Mucosa of descending colon (tissue), 3 donors: ENCODE measurements around the gene PTPRN2. TPM values are rescaled to one million over a fixed set of nuclear protein-coding genes. Genes with fewer than 3 reads are reported as not detected.

Experiments
- ATAC-seq: fragments of 200-7000 bp; cut with Tn5 transposase; one replicate; pipeline ENCODE4 v1.9.1; 2020; ENCODE audit warnings: mild to moderate bottlenecking, moderate library complexity
- DNase-seq, 3 donors: peaks; one replicate each; pipeline ENCODE4 v3.0.0-alpha.2; 2020
- H3K36me3 ChIP-seq: fragments of 200-600 bp; one replicate; pipeline ENCODE4 v1.8.0; 2021; ENCODE audit warnings: low read depth, mild to moderate bottlenecking
- H3K4me1 ChIP-seq: fragments of 200-600 bp; one replicate; pipeline ENCODE4 v1.8.0; 2021; ENCODE audit warnings: low read depth, mild to moderate bottlenecking
- H3K4me3 ChIP-seq: fragments of 200-600 bp; one replicate; pipeline ENCODE4 v1.8.0; 2021; ENCODE audit warnings: mild to moderate bottlenecking
- H3K9me3 ChIP-seq: fragments of 200-600 bp; one replicate; pipeline ENCODE4 v1.8.0; 2021; ENCODE audit warnings: mild to moderate bottlenecking
- intact Hi-C, 2 donors: fragments of 100-400 bp; cut with DNase I in 1 of 2; cut with micrococcal nuclease in 1 of 2; formaldehyde crosslinking; loops; one replicate each; pipeline versions ENCODE4 v1.11.0 to v1.11.1; 2022; cut with DNase I, micrococcal nuclease
- total RNA-seq, 3 donors: library from RNA; stranded (reverse); fragmentation: NEBNext Ultra II Directional in 2 of 3; extraction: Animal tissue kit (Norgen Biotek cat#: 25700) in 2 of 3; gene quantifications; one replicate each; pipeline versions ENCODE4 v1.2.1 to v1.2.4, GENCODE V29; 2021 to 2023
- TF ChIP-seq, protein P1 (sequence below): fragments of 200-600 bp; IDR thresholded peaks from one replicate; pipeline ENCODE4 v1.8.0; 2022; ENCODE audit warnings: antibody characterized with exemption, mild to moderate bottlenecking
- donor health status: DM: no; HTN: no; CAD: no; lungs with moderate emphysema.
- donor health status: DM: no; HTN: no; CAD: no.
- donor health status: DM: no; HTN: yes; CAD: no.

The PTPRN2 gene
- total RNA-seq, 3 donors from 2014 or later = 12.5 to 28.0 (median 26.2) TPM

DNA sequence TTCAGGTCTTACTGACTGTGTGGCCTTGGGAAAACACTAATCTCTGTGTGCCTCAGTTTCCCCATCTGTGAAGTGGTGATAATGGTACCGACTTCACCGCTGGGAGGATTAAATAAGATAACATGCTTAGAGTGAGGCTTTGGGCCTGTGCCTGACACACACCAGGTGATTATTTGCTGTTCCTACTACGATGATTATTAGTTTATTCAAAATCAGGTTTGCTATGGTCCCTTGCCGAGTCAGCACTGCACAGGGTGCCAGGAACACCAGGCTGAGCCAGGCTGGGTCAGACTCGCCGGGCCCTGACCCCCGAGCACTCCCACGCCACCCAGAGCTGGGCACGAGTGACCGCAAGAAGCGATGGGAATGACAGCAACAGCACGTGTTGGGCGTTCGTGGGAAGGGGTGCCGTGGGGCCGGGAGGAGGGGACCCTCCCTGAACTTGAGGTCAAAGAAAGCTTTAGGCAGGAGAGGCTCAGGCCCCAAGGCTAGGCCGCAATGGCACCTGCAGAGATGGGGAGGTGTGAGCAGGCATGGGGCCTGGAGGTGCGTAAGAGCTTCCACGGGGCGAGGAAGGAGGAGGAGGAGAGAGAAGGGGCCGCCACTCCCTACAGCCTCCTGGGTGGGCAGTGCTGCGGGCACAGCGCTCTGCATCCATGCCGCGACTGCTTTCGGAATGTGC is 925.4 kb downstream of the PTPRN2 start:
- H3K4me3 ChIP-seq = no peak overlapping the region
- H3K4me1 ChIP-seq = no peaks in the 10 kb centered on the region
- DNase-seq (no peak), ATAC-seq (no peak)
- H3K9me3 ChIP-seq = no peaks in the 10 kb centered on the region
- intact Hi-C loops = no loop called here
- TF ChIP-seq, protein P1, sequence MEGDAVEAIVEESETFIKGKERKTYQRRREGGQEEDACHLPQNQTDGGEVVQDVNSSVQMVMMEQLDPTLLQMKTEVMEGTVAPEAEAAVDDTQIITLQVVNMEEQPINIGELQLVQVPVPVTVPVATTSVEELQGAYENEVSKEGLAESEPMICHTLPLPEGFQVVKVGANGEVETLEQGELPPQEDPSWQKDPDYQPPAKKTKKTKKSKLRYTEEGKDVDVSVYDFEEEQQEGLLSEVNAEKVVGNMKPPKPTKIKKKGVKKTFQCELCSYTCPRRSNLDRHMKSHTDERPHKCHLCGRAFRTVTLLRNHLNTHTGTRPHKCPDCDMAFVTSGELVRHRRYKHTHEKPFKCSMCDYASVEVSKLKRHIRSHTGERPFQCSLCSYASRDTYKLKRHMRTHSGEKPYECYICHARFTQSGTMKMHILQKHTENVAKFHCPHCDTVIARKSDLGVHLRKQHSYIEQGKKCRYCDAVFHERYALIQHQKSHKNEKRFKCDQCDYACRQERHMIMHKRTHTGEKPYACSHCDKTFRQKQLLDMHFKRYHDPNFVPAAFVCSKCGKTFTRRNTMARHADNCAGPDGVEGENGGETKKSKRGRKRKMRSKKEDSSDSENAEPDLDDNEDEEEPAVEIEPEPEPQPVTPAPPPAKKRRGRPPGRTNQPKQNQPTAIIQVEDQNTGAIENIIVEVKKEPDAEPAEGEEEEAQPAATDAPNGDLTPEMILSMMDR = no peak
- no peaks in the 10 kb centered on the region for H3K36me3 ChIP-seq

DNA sequence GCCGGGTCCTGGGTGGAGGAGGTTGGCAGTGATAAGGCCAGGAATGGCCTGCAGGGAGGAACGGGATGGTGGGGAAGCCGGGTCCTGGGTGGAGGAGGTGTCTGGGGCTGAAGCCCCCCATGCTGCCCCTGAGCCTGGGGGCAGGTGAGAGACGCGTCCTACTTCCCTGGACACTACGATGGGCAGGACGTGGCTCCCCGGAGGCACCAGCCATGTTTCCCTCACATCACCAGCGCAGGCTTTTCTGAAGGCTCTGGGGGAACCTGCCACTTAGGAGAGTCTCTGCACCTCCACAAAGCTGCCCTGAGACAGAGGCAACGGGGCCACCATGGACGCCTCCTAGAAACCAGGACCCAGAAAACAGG is 926.0 kb downstream of the PTPRN2 start:
- Histone ChIP-seq H3K36me3 (no peaks in the 10 kb centered on the region), H3K9me3 (no peaks in the 10 kb centered on the region), H3K4me3 (no peak overlapping the region), H3K4me1 (no peaks in the 10 kb centered on the region)
- intact Hi-C loops = no loop called here
- TF ChIP-seq, protein P1 = no peak
- no peak for ATAC-seq
- no peak for DNase-seq

DNA sequence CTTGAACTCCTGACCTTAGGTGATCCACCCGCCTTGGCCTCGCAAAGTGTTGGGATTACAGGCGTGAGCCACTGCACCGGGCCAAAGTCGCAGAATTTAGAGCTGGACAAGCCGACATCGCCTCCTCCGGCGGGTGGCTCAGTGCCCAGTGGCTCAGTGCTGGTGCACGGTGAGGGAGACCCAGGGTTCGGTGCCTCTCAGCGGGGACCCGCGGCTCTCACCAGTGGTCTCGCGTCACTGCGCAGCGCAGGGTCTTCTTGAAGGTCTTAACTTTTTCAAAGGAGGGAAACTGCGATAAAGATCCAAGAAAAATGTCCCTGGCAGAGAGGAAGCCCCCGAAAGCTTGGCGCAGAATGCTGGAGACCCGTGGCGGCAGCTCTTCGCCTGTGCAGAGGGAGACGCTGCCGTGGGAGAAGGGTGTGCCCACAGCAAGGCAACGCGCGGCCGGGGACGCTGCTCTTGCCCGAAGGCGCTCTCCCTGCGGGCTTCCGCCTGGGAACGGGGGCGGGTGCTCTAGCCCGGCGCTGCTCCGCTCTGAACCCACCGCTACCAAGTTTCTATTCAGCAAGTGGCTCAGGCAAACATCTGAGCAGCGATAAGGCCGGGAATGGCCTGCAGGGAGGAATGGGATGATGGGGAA is 926.5 kb downstream of the PTPRN2 start:
- no peak overlapping the region for H3K4me3 ChIP-seq
- no peaks in the 10 kb centered on the region for H3K9me3 ChIP-seq
- H3K4me1 ChIP-seq = no peaks in the 10 kb centered on the region
- TF ChIP-seq, protein P1 = no peak
- H3K36me3 ChIP-seq = no peaks in the 10 kb centered on the region
- ATAC-seq = no peak
- DNase-seq = no peak
- intact Hi-C loops = no loop called here

DNA sequence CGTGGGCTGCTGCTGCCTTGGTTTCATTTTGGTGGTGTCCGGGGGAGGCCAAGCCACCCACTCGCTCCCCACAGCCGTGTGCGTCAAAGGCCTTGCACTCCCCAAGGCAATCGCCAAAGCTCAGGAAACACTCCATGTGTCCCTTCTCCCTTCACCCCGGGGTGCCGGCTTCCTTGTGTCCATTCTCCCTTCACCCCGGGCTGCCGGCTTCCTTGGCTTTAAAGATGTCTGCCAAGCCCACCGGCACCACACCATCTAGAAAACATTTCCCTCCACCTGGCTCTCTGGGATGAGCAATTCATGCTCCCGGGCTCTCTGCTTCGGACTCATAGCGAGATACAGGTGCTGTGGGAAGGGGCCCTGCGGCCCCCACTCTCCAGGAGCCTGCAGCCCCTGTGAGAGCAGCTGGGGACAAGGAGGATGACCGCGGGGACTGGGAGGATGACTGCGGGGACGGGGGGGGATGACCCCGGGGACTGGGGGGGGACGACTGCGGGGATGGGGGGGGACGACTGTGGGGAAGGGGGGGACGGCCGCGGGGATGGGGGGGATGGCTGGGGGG is 928.7 kb downstream of the PTPRN2 start:
- DNase-seq (no peak), ATAC-seq (no peak)
- Histone ChIP-seq H3K4me3 (no peak overlapping the region), H3K9me3 (no peaks in the 10 kb centered on the region), H3K36me3 (no peaks in the 10 kb centered on the region), H3K4me1 (no peaks in the 10 kb centered on the region)
- TF ChIP-seq, protein P1 = no peak
- intact Hi-C loops = no loop called here

DNA sequence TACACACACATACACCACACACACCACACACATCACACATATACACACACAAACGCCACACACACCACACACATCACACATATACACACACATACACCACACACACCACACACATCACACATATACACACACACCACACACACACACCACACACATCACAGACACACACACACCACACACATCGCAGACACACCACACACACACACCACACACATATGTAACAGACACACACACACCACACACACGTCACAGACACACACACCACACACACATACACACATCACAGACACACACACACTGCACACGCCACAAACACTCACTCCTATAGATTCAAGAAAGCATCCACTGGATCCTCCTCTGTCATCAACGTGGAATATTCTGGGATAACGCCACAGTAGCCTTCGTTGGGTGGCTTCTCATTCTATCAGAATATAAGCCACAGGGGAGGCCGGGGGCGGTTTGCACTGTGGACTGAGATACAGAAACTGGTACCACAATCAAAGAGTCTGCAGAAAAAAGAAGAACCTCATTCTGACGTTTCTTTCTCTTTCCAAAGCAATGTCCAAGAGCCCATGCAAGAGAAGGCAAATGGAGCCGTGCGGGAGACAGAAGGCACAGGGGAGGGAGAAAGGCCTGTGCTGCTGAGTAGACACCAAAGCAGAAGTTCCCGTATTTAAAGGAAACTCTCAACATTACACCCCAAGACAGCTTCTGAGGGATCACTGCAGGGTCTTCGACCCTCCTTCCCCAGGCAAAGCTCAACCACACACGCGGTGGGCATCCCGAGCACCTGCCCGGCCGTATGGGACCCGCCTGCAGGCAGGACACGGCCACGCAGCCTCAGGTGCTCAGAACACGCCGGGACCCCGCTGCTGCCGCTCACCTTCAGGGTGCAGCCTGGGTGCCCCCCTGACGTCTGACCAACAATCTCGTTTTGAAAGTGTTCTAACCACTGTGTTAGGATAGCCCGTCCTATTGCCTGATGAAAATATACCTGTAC is 929.6 kb downstream of the PTPRN2 start:
- no peaks in the 10 kb centered on the region for H3K9me3 ChIP-seq
- intact Hi-C loops = no loop called here
- DNase-seq = no peak
- no peaks in the 10 kb centered on the region for H3K4me1 ChIP-seq
- ATAC-seq = no peak
- TF ChIP-seq, protein P1 = no peak
- no peak overlapping the region for H3K4me3 ChIP-seq
- no peaks in the 10 kb centered on the region for H3K36me3 ChIP-seq
